ENCODE measurements around the gene TUBGCP5.
"Not testable (repeated sequence)": the region's sequence is repeated elsewhere in the genome, so short reads cannot be mapped to it uniquely, and the experiment has no call there.

The TUBGCP5 gene

GRCh38 chr15:23039917-23040281, 530 bp upstream of the TUBGCP5 start:
- no peak for DNase-seq

GRCh38 chr15:23038726-23039142, 635 bp downstream of the TUBGCP5 start:
- DNase-seq, result no peak

DNA sequence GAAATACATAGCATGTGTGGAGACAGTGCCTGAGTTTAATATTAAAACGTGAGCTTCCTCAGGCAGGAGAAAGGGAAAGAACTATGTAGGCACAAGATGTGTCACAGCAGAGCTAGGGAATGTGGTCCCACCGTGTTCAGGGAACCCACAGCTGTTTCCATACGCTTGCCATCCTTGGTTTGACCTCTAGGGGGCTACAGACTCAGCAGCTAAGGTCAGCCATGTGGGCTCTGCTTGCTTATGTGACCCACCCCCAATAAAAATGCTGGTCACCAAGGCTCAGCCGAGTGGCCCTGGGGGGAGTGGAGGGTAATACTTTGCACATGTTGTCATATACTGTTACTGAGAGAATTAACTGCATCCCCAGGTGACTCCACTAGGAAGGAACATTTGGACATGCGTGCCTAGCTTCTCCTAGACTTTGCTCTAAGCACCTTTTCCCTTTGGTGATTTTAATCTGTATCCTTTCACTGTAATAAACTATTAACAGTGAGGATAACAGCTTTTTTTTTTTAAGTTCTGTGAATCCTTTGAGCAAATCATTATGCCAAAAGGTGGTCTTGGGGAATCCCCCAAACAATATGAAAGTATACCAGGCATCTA, 3.3 kb downstream of the TUBGCP5 start:
- peak; percentile 39 for DNase-seq

GRCh38 chr15:23033979-23034378, 5.4 kb downstream of the TUBGCP5 start:
- DNase-seq, result no peak

- DNase-seq, result no peak
Observed at GRCh38 chr15:23026218-23026617, 13.2 kb downstream of the TUBGCP5 start.

DNA sequence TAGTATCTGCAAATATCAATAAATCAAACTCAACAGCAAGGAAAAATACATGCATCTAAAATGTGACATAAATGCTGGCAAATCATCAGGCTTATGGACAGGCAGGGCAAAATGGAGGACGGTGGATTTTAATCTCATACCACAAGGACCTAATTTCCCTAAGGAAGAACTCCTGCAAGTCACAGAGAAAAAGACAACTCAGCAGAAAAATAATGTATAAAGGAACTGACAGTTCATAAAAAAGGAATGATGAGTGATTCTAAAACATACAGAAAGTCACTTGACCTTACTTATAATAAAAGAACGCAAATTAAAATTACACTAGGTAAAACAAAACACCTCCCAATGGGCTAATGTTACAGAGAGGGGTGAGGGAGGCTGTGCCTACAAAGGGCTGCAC, 17.2 kb downstream of the TUBGCP5 start:
- DNase-seq, result no peak

DNA sequence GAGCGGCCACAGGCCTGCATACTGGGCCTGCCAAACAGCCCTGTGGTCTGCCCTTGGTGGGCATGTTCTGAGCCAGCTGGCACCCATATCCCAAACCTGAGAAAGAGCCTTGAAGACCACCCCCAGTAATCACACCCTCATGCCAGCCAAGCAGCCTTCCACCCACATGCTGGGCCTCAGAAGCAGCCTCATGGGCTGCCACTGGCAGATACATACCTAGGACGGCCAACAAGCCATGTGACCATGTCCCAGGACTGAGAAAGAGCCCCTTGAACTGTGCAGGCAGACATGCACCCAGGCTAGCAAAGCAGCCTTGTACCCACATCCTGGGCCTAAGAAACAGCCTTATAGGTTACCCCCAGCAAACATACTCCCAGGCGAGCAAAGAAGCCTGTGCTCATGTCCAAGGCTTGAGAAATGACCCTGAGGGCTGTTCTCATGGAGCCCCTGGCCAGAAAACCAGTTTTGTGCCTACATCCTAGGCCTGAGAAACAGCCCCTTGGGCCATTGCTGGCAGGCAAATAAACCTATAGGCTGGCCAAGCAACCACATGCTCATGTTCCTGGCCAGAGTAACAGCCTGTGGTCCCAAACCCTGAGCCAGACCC, 24.9 kb downstream of the TUBGCP5 start:
- DNase-seq, result no peak

DNA sequence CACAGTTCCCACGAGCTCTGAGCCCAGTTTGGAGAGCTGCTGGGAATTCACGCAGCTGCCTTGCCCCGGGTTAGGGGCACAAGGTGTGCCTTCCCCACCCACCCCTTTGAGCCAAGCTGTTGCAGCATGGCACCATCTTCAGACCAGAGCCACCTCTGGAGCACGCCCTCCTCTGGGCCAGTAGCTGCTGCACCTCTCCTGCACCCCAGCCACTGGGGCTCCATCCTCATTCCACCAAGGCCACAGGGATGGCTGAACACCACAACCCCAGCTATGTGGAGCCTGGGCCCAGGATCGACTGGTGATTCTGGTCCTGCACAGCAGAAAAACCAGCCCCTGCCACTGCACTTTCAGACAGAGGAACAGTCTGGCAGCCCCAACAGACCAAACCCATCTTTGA, 25.7 kb downstream of the TUBGCP5 start:
- DNase-seq, result no peak

- not testable (repeated sequence) for DNase-seq
Observed at GRCh38 chr15:23012616-23013015, 26.8 kb downstream of the TUBGCP5 start.

- DNase-seq, result no peak
Observed at GRCh38 chr15:23003736-23004135, 35.6 kb downstream of the TUBGCP5 start.

DNA sequence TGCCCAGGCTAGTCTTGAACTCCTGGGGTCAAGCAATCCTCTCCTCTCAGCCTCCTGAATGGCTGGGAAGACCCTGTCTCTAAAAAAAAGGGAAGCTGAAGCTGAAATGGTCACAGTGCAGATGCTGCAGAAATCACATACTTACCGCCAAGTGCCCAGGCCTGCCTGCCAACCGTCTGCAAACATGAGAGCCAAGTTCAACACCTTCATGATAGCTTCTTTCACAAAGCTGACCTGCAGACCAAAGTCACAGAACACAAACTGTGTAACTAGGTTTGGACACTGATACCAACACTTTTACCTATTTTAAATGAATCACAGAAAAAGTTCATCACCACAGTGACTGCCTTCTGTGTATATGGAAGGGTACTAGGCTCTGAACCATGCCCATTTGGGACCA, 36.4 kb downstream of the TUBGCP5 start:
- DNase-seq, result no peak

GRCh38 chr15:22995795-22996194, 43.6 kb downstream of the TUBGCP5 start:
- DNase-seq, result no peak

DNA sequence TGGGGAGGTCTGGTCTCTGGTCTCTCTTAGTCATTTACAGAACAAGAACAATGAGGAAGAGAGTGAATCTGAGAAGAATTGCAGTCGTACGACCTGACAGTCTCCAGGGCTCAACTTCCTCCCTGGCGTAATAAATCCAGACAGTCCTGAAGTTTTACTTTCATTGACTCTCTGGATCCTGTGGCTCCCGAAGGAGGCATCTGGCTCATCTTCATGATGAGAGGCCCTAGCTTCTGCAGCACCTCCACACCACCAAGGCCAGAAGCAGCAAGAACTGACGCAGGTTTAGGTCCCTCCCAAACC, 47.4 kb downstream of the TUBGCP5 start:
- no peak for DNase-seq

GRCh38 chr15:22989576-22990477, 49.5 kb downstream of the TUBGCP5 start:
- no peak for DNase-seq

- DNase-seq, result no peak
Observed at GRCh38 chr15:22988811-22989210, 50.6 kb downstream of the TUBGCP5 start.

GRCh38 chr15:22981931-22982330, 57.4 kb downstream of the TUBGCP5 start:
- DNase-seq, result not testable (repeated sequence)

GRCh38 chr15:22981051-22981840, 58.1 kb downstream of the TUBGCP5 start:
- DNase-seq, result no peak

GRCh38 chr15:22980189-22981050, 58.9 kb downstream of the TUBGCP5 start, which contains the start of gene CYFIP1:
Gene CYFIP1 (minus strand): TSS chr15:22980368. CDS start chr15:22947285, 33,083 bp downstream.
- DNase-seq, result peak; percentile 31

DNA sequence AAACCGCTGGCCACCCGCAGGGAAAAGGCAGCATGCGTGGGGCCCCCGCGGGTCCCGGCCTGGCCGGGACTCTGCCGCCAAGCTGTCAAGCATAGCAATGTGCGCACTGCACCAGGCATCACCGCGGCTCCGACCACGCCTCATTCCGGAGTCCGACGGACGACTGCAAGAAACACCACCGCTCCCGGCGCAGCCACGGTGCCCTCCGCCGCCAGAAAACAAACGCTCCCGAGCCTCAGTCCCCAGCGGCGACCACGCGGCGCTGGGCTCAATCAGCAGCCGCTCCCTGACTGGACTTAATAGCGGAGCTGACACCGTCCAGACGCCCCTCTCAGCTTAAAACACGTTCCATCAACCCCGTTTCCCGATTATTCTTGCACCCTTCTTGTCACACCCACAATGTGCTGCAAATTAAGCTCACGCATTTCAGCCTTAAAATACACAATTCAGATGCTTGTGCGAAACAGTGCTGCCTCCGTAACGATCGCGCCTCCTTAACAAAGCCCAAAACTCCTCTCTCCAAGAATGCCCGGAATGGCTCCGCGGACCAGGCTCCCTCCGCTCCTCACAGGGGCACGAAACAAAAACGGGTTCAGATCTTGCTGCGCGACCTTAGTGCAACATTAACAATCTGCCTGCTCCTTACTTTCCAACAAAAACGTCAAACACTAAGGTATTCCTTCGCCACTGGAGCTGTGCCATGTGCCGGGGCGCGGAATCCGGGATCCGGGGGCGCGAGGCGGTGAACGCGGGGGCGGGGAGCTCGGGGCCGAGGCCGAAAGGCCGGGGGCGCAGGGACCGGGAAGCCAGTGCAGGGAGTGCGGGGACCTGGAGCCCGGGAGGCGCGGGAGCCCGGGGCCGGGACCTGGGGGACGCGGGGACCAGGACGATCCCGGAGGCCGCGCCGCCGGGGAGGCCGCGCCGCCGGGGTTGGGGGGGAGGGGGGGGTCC, 59.9 kb downstream of the TUBGCP5 start:
- DNase-seq, result peak; percentile 34

DNA sequence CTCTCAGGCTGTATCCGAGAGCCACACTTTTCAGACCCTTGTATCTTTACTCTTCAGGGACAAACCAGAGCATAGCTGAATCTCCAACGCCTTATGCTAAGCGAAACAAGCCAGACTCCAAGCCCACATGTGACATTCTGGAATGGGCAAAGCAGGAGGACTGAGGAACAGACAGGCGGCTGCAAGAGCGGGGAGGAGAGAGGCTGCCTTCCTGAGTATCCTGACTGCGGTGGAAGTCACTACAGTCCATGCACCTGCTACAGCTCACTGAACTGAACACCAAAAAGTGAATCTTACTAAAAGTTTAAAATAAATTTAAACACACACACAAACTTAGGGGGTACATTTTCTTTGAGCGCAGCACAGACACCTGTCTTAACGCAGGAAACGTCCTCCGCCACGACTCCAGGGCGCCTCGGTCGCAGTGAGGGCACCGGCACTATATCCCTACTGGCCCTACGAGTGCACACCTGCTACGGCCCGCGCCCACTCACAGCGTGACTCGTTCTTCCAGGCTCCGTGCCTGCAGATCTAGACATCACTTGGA, 60.6 kb downstream of the TUBGCP5 start:
- DNase-seq, result no peak

- no peak for DNase-seq
Observed at GRCh38 chr15:22974745-22975144, 64.6 kb downstream of the TUBGCP5 start.
